HepG2 (cell line): ENCODE results near the gene NFAT5. TPM values are rescaled to one million over a fixed set of nuclear protein-coding genes. Genes with fewer than 3 reads are reported as not detected.

Experiments used
- FOXK1 ChIP-seq: sonication (generic); formaldehyde crosslinking; IDR thresholded peaks from 2 replicates; pipeline ENCODE4 v1.4.0; 2020; ENCODE audit warnings: low read depth, missing genetic modification reagents, borderline replicate concordance
- FUBP1 ChIP-seq: sonication (generic); formaldehyde crosslinking; IDR thresholded peaks from 2 replicates; pipeline ENCODE4 v1.5.1; 2020; ENCODE audit warnings: missing genetic modification reagents, mild to moderate bottlenecking, borderline replicate concordance
- GPN1 ChIP-seq: sonication (generic); formaldehyde crosslinking; IDR thresholded peaks from 2 replicates; pipeline ENCODE4 v1.5.1; 2020; ENCODE audit warnings: missing genetic modification reagents, borderline replicate concordance
- LBX2 ChIP-seq: sonication (generic); formaldehyde crosslinking; IDR thresholded peaks from 2 replicates; pipeline ENCODE4 v1.5.0; 2020; ENCODE audit warnings: missing genetic modification reagents, mild to moderate bottlenecking, borderline replicate concordance
- POLR2A ChIP-seq, 2 experiments: IDR thresholded peaks; 2 replicates each; pipeline ENCODE4 v1.6.1; 2011; ENCODE audit warnings: low read depth in 2 of 2, low read length in 2 of 2, mild to moderate bottlenecking in 1 of 2, moderate library complexity in 1 of 2; ENCODE audit not compliant: insufficient read depth in 1 of 2
- RBAK ChIP-seq: sonication (generic); formaldehyde crosslinking; IDR thresholded peaks from 2 replicates; pipeline ENCODE4 v1.5.1; 2020; ENCODE audit warnings: mild to moderate bottlenecking, missing genetic modification reagents
- TCF7 ChIP-seq: sonication (generic); IDR thresholded peaks from 2 replicates; pipeline ENCODE4 v1.6.1; 2016; ENCODE audit warnings: antibody characterized with exemption, low read depth
- THAP7 ChIP-seq: sonication (generic); formaldehyde crosslinking; IDR thresholded peaks from 2 replicates; pipeline ENCODE4 v1.8.1; 2023; ENCODE audit warnings: mild to moderate bottlenecking, missing genetic modification reagents
- ZBTB14 ChIP-seq: sonication (generic); formaldehyde crosslinking; IDR thresholded peaks from 2 replicates; pipeline ENCODE4 v1.4.0; 2020; ENCODE audit warnings: missing genetic modification reagents
- ZC3H13 ChIP-seq: sonication (generic); formaldehyde crosslinking; IDR thresholded peaks from 2 replicates; pipeline ENCODE4 v1.8.1; 2023; ENCODE audit warnings: mild to moderate bottlenecking, missing genetic modification reagents, moderate library complexity
- ZNF333 ChIP-seq: sonication (generic); formaldehyde crosslinking; IDR thresholded peaks from 2 replicates; pipeline ENCODE4 v1.4.0; 2020; ENCODE audit warnings: mild to moderate bottlenecking, missing genetic modification reagents, borderline replicate concordance
- ZNF407 ChIP-seq: sonication (generic); formaldehyde crosslinking; IDR thresholded peaks from one replicate; pipeline ENCODE4 v1.5.1; 2020; ENCODE audit warnings: mild to moderate bottlenecking, missing genetic modification reagents; ENCODE audit errors: not compliant biosample characterization
- ZNF558 ChIP-seq: sonication (generic); formaldehyde crosslinking; IDR thresholded peaks from 2 replicates; pipeline ENCODE4 v1.9.0; 2022; ENCODE audit warnings: mild to moderate bottlenecking, missing genetic modification reagents, borderline replicate concordance
- polyA plus RNA-seq, 8 experiments: library from polyadenylated mRNA; depleted of rRNA in 3 of 8; stranded (reverse) in 7 of 8; unstranded in 1 of 8; fragments of >200 nt; fragmentation: Illumina TruSeq in 4 of 8; extraction: Trizol in 4 of 8; gene quantifications; 2 replicates each; pipeline versions ENCODE4 v1.2.1 to v1.2.3, GENCODE V29; 2011 to 2016; ENCODE audit warnings: low read depth in 4 of 8, missing spikeins in 1 of 8, mixed read lengths in 1 of 8; ENCODE audit not compliant: insufficient read depth in 1 of 8
- total RNA-seq, 5 experiments: library from RNA; depleted of rRNA; stranded (reverse); fragments of >200 nt; fragmentation: Illumina TruSeq; extraction: Trizol; gene quantifications; 2 replicates each; pipeline ENCODE4 v1.2.3, GENCODE V29; 2016; ENCODE audit warnings: low read depth in 1 of 5

The NFAT5 gene
- total and polyA plus RNA-seq, 2 of the 13 experiments (the other 11 are each of a cell fraction or from before 2014, with no cell fraction given), result 20.5 to 54.3 TPM

- TF ChIP-seq LBX2 (CRISPR knock-in tag) (no peak), POLR2A (IDR thresholded peaks at IDR 0.05; ENCODE audit: insufficient read depth in 1 of 2, low read depth in 2 of 2, low read length in 2 of 2) (0 out of 4 replicates have a peak, but pooled peaks have one; percentile 27 to 69), TCF7 (no peak), ZBTB14 (no peak), ZNF407 (CRISPR knock-in tag) (no peak), RBAK (CRISPR knock-in tag) (no peak), ZNF333 (CRISPR knock-in tag) (no peak), FUBP1 (CRISPR knock-in tag) (no peak), GPN1 (no peak), ZC3H13 (CRISPR knock-in tag) (no peak), FOXK1 (CRISPR knock-in tag) (no peak), ZNF558 (CRISPR knock-in tag) (no peak), THAP7 (CRISPR knock-in tag) (no peak)
These were observed 1.9 kb upstream of the NFAT5 start (continued) for GRCh38 chr16:69563605-69564580.
